Right forelimb (tissue), 1 donor: ENCODE results near the gene CBS.
"Not testable (repeated sequence)": the region's sequence is repeated elsewhere in the genome, so short reads cannot be mapped to it uniquely, and the experiment has no call there.

ENCODE experiments used
- DNase-seq: peaks from one replicate; pipeline ENCODE4 v3.0.0-alpha.2; 2018

CBS gene

DNA sequence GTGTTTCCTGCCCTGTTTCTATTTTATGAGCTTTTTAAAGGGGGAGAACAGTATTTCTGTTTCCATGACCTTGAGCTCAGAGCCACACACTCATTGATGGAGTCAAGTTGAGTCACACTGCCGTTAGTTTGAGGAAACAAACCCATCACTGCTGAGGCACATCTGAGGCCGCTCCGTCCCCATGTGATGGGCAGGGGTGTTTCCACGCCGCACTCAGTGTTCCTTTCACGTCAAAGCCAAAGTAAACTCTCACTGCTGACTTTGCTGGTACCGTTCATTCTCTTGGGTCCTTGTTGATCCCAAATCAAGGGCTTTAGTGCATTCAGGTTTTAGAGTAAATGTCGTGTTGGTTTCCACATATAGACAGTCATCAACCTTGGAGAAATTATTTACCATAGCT, 52.5 kb downstream of the CBS start:
- DNase-seq: no peak

- DNase-seq: no peak
Observed at GRCh38 chr21:43021756-43022600, 53.7 kb downstream of the CBS start.

GRCh38 chr21:43021191-43021590, 54.4 kb downstream of the CBS start:
- no peak for DNase-seq

DNA sequence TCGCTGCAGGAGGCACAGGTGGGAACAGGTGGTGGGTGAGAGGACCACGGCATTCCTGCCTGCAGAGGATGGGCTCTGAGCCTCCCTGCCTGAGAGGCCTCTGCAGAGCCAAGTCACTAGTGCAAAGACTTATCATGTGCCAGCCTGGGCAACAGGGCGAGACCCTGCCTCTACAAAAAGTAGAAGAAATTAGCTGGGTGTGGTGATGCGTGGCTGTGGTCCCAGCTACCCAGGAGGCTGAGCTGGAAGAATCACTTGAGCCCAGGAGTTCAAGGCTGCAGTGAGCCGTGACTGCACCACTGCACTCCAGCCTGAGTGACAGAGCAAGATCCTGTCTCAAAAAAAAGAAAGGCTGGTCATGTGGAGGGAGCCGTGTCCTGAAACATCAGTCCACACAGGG, 54.9 kb downstream of the CBS start:
- no peak for DNase-seq

DNA sequence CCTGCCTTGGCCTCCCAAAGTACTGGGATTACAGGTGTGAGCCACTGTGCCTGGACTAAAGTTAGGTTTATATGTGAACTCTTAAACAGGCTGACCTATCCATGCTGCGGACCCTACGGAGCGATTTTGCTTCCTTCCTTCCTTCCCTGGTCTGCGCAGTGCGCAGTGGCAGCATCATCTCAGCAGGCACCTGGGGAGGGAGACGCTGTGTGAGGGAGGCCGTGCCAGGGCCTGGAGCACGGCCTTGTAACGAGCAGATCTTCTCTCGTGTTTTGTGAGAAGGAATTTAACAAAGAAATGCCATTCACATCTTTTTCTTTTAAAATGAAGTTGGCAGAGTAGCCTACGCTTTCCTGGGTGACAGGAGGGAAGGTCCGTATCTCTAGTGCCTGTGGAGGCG, 55.5 kb downstream of the CBS start:
- no peak for DNase-seq

- no peak for DNase-seq
Observed at GRCh38 chr21:43018519-43018918, 57.1 kb downstream of the CBS start.

- DNase-seq: no peak
Observed at GRCh38 chr21:43016728-43017127, 58.9 kb downstream of the CBS start.

DNA sequence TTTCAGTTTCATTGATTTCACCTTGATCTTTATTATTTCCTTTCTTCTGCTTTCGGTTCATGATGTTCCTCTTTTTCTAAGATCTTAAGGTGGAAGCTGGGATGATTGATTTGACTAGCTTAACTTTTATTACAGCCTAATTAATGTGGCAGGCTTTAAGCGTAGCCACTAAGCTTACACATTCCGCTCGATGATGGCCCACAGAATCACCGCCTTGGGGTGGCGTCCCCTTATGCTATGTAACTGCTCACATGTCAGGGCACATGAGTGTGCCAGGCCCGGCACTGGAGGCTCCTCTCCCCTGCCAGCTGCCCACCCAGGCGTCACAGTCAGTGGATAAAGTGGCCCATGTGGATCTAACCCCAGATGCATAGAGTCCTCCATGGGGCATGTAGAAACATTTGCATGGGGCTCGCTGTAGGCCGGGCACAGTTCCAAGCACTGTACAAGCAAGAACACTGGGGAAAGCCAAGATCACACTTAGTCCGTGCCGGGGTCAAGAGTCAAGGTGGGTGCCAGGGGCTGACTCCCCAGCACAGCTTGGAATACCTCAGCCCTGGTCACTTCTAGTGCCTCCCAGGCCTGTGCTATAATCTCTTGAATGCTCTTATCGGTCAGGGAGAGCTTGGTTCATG, 59.6 kb downstream of the CBS start:
- no peak for DNase-seq

- no peak for DNase-seq
Observed at GRCh38 chr21:43012596-43012995, 63.0 kb downstream of the CBS start.

DNA sequence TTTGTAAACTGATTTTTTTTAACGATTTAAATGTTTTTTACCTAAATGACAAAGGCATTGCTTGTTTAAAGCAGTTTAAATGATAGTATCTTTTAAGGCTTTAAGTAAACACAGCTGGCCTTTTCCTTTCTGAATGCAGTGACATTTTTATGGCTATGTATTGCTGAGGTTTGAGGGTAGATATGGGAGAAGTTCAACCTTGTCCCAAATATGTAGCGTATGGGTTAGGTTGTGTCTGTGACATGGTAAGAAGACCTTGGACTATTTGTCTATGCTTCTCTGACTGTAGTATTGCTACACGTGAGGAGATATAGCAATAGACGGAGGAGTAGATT, 68.8 kb downstream of the CBS start:
- DNase-seq: no peak

GRCh38 chr21:43006051-43006873, 69.4 kb downstream of the CBS start:
- DNase-seq: not testable (repeated sequence)

DNA sequence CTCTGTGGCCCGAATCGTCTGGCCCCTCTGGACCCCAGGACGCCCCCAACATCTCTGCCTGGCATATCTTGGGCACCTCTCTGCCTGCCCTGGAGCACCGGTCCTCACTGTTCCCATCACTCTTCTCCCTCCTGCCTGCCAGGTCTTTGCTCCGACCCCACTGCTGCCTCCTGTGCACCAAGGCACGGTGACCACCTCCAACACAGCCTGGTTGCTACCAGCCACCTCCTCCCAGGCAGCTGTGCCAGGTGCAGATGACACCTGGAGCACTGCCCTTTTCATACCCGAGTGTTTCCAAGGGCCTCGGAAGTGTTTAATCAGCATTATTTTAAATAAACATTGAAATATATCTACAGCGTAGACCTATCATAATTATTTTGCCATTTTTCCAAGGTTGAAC, 70.0 kb downstream of the CBS start:
- DNase-seq: no peak

GRCh38 chr21:43004926-43005325, 70.7 kb downstream of the CBS start:
- DNase-seq: no peak
